ENCODE measurements around the gene PLSCR3. TPM values are rescaled to one million over a fixed set of nuclear protein-coding genes. Genes with fewer than 3 reads are reported as not detected.

The PLSCR3 gene
- total RNA-seq, 1 experiment from 2014 or later: 22.7 TPM

GRCh38 chr17:7351665-7352502 lies 42.4 kb downstream of the PLSCR3 start, which contains the start of gene KCTD11:
TSS of gene KCTD11 (plus strand) at chr17:7352162.
- peak; percentile 74 for DNase-seq (ENCODE audit: low spot score)

- DNase-seq (ENCODE audit: low spot score): no peak
These were observed 45.7 kb downstream of the PLSCR3 start for GRCh38 chr17:7348478-7349242.

GRCh38 chr17:7347630-7348477 lies 46.5 kb downstream of the PLSCR3 start:
- no peak for DNase-seq (ENCODE audit: low spot score)

GRCh38 chr17:7346761-7347614 lies 47.3 kb downstream of the PLSCR3 start:
- no peak for DNase-seq (ENCODE audit: low spot score)

DNA sequence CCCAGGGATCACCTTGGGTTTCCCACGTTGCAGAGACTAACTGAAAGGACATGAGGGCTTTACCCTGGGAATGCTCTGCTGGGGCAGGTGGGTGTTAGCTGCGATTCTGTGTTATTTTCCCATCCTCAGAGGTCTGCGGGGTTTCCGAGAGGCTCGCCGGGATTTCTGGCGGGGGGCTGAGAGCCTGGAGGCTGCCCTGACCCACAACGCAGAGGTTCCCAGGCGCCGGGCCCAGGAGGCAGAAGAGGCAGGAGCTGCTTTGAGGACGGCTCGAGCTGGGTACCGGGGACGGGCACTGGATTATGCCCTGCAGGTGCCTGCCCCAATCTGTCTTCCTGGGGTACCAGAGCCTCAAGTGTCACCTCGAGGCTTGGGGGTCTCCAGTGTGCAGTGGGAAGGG lies 51.1 kb downstream of the PLSCR3 start:
- DNase-seq (ENCODE audit: low spot score): no peak

GRCh38 chr17:7341842-7342241 lies 52.5 kb downstream of the PLSCR3 start:
- DNase-seq (ENCODE audit: low spot score): no peak

DNA sequence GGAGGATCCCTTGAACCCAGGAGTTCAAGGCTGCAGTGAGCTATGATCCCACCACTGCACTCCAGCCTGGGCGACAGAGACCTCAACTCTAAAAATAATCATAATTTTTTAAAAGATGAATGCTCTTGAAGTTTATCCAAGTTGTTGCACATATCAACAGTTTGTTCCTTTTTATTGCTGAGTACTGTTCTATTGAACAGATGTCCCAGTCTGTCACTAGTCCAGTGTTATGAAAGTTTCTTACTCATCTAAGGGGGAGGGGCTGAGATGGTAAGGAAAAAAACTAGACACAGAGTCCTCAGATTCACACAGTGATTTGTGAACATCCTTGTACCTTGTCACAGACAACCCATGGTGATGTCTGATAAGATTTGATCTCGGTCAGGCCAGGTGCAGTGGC lies 54.1 kb downstream of the PLSCR3 start:
- no peak for DNase-seq (ENCODE audit: low spot score)

Other genes starting within 250 kb of the PLSCR3 start
- gene ASGR1, start 215.2 kb downstream of the PLSCR3 start, total RNA-seq (2014; rRNA removed; shearing (Covaris generic)): 1.4 TPM in 1 of 2 replicates, not detected in the other
- gene DLG4, start 174.7 kb downstream of the PLSCR3 start, total RNA-seq (2014; rRNA removed; shearing (Covaris generic)): 2.3 and 3.9 TPM in 2 replicates
- 118 and 161 TPM in 2 replicates for gene ACADVL, start 174.6 kb downstream of the PLSCR3 start, total RNA-seq (2014; rRNA removed; shearing (Covaris generic))
- 24.8 and 36.1 TPM in 2 replicates for gene DVL2, start 160.0 kb downstream of the PLSCR3 start, total RNA-seq (2014; rRNA removed; shearing (Covaris generic))
- gene PHF23, start 155.1 kb downstream of the PLSCR3 start, total RNA-seq (2014; rRNA removed; shearing (Covaris generic)): 37.5 and 45.3 TPM in 2 replicates
- gene GABARAP, start 152.1 kb downstream of the PLSCR3 start, total RNA-seq (2014; rRNA removed; shearing (Covaris generic)): 396 and 471 TPM in 2 replicates
- 18.2 and 19.8 TPM in 2 replicates for gene CTDNEP1, start 142.8 kb downstream of the PLSCR3 start, total RNA-seq (2014; rRNA removed; shearing (Covaris generic))
- gene ELP5, start 142.3 kb downstream of the PLSCR3 start, total RNA-seq (2014; rRNA removed; shearing (Covaris generic)): 25.1 and 30.0 TPM in 2 replicates
- not detected in 2 replicates for gene CLDN7, start 132.0 kb downstream of the PLSCR3 start, total RNA-seq (2014; rRNA removed; shearing (Covaris generic))
- gene SLC2A4, start 112.8 kb downstream of the PLSCR3 start, total RNA-seq (2014; rRNA removed; shearing (Covaris generic)): 0.17 and 0.23 TPM in 2 replicates
- gene YBX2, start 99.9 kb downstream of the PLSCR3 start, total RNA-seq (2014; rRNA removed; shearing (Covaris generic)): not detected in 2 replicates
- 460 and 526 TPM in 2 replicates for gene EIF5A, start 86.9 kb downstream of the PLSCR3 start, total RNA-seq (2014; rRNA removed; shearing (Covaris generic))
- 55.9 and 65.1 TPM in 2 replicates for gene GPS2, start 79.2 kb downstream of the PLSCR3 start, total RNA-seq (2014; rRNA removed; shearing (Covaris generic))
- gene NEURL4, start 65.2 kb downstream of the PLSCR3 start, total RNA-seq (2014; rRNA removed; shearing (Covaris generic)): 3.4 and 3.5 TPM in 2 replicates
- 0.19 TPM in 1 of 2 replicates, not detected in the other for gene ACAP1, start 58.0 kb downstream of the PLSCR3 start, total RNA-seq (2014; rRNA removed; shearing (Covaris generic))
- 0.78 and 2.4 TPM in 2 replicates for gene KCTD11, start 42.4 kb downstream of the PLSCR3 start, total RNA-seq (2014; rRNA removed; shearing (Covaris generic))
- gene TMEM95, start 39.4 kb downstream of the PLSCR3 start, total RNA-seq (2014; rRNA removed; shearing (Covaris generic)): not detected in 2 replicates
- gene TNK1, start 13.4 kb downstream of the PLSCR3 start, total RNA-seq (2014; rRNA removed; shearing (Covaris generic)): not detected in 2 replicates
- gene TMEM256, start 9.6 kb upstream of the PLSCR3 start, total RNA-seq (2014; rRNA removed; shearing (Covaris generic)): 76.1 and 108 TPM in 2 replicates
- gene NLGN2, start 13.3 kb upstream of the PLSCR3 start, total RNA-seq (2014; rRNA removed; shearing (Covaris generic)): 3.1 and 3.5 TPM in 2 replicates
- not detected in 2 replicates for gene SPEM1, start 25.8 kb upstream of the PLSCR3 start, total RNA-seq (2014; rRNA removed; shearing (Covaris generic))
- not detected in 2 replicates for gene SPEM2, start 31.1 kb upstream of the PLSCR3 start, total RNA-seq (2014; rRNA removed; shearing (Covaris generic))
- gene SPEM3, start 34.3 kb upstream of the PLSCR3 start, total RNA-seq (2014; rRNA removed; shearing (Covaris generic)): not detected in 2 replicates
- gene TMEM102, start 40.9 kb upstream of the PLSCR3 start, total RNA-seq (2014; rRNA removed; shearing (Covaris generic)): 0.81 and 2.0 TPM in 2 replicates
- gene FGF11, start 45.0 kb upstream of the PLSCR3 start, total RNA-seq (2014; rRNA removed; shearing (Covaris generic)): not detected in 2 replicates
- gene CHRNB1, start 50.5 kb upstream of the PLSCR3 start, total RNA-seq (2014; rRNA removed; shearing (Covaris generic)): 4.4 and 6.3 TPM in 2 replicates
- gene ZBTB4, start 85.1 kb upstream of the PLSCR3 start, total RNA-seq (2014; rRNA removed; shearing (Covaris generic)): 4.5 and 7.5 TPM in 2 replicates
- gene SLC35G6, start 86.9 kb upstream of the PLSCR3 start, total RNA-seq (2014; rRNA removed; shearing (Covaris generic)): not detected in 2 replicates
- 9.9 and 11.3 TPM in 2 replicates for gene POLR2A, start 89.8 kb upstream of the PLSCR3 start, total RNA-seq (2014; rRNA removed; shearing (Covaris generic))
- gene TNFSF12, start 154.5 kb upstream of the PLSCR3 start, total RNA-seq (2014; rRNA removed; shearing (Covaris generic)): 2.4 TPM in 1 of 2 replicates, not detected in the other
- gene TNFSF13, start 164.2 kb upstream of the PLSCR3 start, total RNA-seq (2014; rRNA removed; shearing (Covaris generic)): 0.43 TPM in 1 of 2 replicates, not detected in the other
- gene SENP3, start 167.4 kb upstream of the PLSCR3 start, total RNA-seq (2014; rRNA removed; shearing (Covaris generic)): 59.5 and 61.3 TPM in 2 replicates
- gene CD68, start 185.1 kb upstream of the PLSCR3 start, total RNA-seq (2014; rRNA removed; shearing (Covaris generic)): 19.9 and 21.6 TPM in 2 replicates
- 146 and 193 TPM in 2 replicates for gene MPDU1, start 189.3 kb upstream of the PLSCR3 start, total RNA-seq (2014; rRNA removed; shearing (Covaris generic))
- gene SOX15, start 195.6 kb upstream of the PLSCR3 start, total RNA-seq (2014; rRNA removed; shearing (Covaris generic)): not detected in 2 replicates
- gene FXR2, start 220.4 kb upstream of the PLSCR3 start, total RNA-seq (2014; rRNA removed; shearing (Covaris generic)): 11.4 and 16.5 TPM in 2 replicates
- 39.6 and 45.6 TPM in 2 replicates for gene SAT2, start 233.3 kb upstream of the PLSCR3 start, total RNA-seq (2014; rRNA removed; shearing (Covaris generic))
- gene SHBG, start 235.6 kb upstream of the PLSCR3 start, total RNA-seq (2014; rRNA removed; shearing (Covaris generic)): not detected in 2 replicates

All from H4 (cell line).